Ureter (tissue), 1 donor: ENCODE data around the gene GPR143. TPM values are rescaled to one million over a fixed set of nuclear protein-coding genes. Genes with fewer than 3 reads are reported as not detected.
"Not testable (repeated sequence)": the region's sequence is repeated elsewhere in the genome, so short reads cannot be mapped to it uniquely, and the experiment has no call there.

ENCODE experiments used
- DNase-seq: peaks from one replicate; pipeline ENCODE4 v3.0.0-alpha.2; 2020; ENCODE audit warnings: low spot score
- total RNA-seq: library from RNA; stranded (reverse); gene quantifications from one replicate; pipeline ENCODE4 v1.2.4, GENCODE V29; 2023
- donor health status: DM: yes; HTN: yes; CAD: no.

The GPR143 gene
- total RNA-seq = 3.7 TPM

GRCh38 chrX:9765737-9766097 lies at the start of gene GPR143:
Gene GPR143 (minus strand): TSS chrX:9765847. CDS start chrX:9765817, 30 bp downstream.
- DNase-seq = no peak

GRCh38 chrX:9811086-9811485 lies 45.4 kb upstream of the GPR143 start:
- DNase-seq = not testable (repeated sequence)

GRCh38 chrX:9809876-9810275 lies 44.2 kb upstream of the GPR143 start:
- not testable (repeated sequence) for DNase-seq

GRCh38 chrX:9807355-9808182 lies 41.9 kb upstream of the GPR143 start:
- DNase-seq = peak; percentile 66

- DNase-seq = no peak
Observed at GRCh38 chrX:9805956-9806355, 40.3 kb upstream of the GPR143 start.

- no peak for DNase-seq
Observed at GRCh38 chrX:9804444-9804843, 38.8 kb upstream of the GPR143 start.

- no peak for DNase-seq
Observed at GRCh38 chrX:9802737-9803136, 37.1 kb upstream of the GPR143 start.

- DNase-seq = no peak
Observed at GRCh38 chrX:9797384-9798360, 32.0 kb upstream of the GPR143 start.

- no peak for DNase-seq
Observed at GRCh38 chrX:9794495-9794894, 28.8 kb upstream of the GPR143 start.

- DNase-seq = no peak
Observed at GRCh38 chrX:9790866-9791265, 25.2 kb upstream of the GPR143 start.

GRCh38 chrX:9789555-9789954 lies 23.9 kb upstream of the GPR143 start:
- no peak for DNase-seq

- no peak for DNase-seq
Observed at GRCh38 chrX:9788911-9789310, 23.3 kb upstream of the GPR143 start.

GRCh38 chrX:9786798-9787635 lies 21.4 kb upstream of the GPR143 start:
- DNase-seq = no peak

GRCh38 chrX:9785944-9786797 lies 20.5 kb upstream of the GPR143 start, which contains the start of gene SHROOM2:
Gene SHROOM2 (plus strand): TSS chrX:9786429. CDS start chrX:9786546, 117 bp downstream.
- no peak for DNase-seq

GRCh38 chrX:9785254-9785943 lies 19.8 kb upstream of the GPR143 start:
- no peak for DNase-seq

- no peak for DNase-seq
Observed at GRCh38 chrX:9784332-9784731, 18.7 kb upstream of the GPR143 start.

- DNase-seq = no peak
Observed at GRCh38 chrX:9781941-9782340, 16.3 kb upstream of the GPR143 start.

GRCh38 chrX:9775930-9776329 lies 10.3 kb upstream of the GPR143 start:
- no peak for DNase-seq

- DNase-seq = no peak
Observed at GRCh38 chrX:9772943-9773342, 7.3 kb upstream of the GPR143 start.

- DNase-seq = no peak
Observed at GRCh38 chrX:9770319-9770718, 4.7 kb upstream of the GPR143 start.
